ENCODE results near the gene CHADL.
A peak's percentile ranks its signal among the peaks of the same experiment; 100 is the strongest.

GRCh38 chr22:41285441-41285819 is 44.7 kb upstream of the CHADL start:
- TF ChIP-seq RFX5 (IDR thresholded peaks at IDR 0.05; ENCODE audit: low read length) (no peak), CTCF (IDR thresholded peaks at IDR 0.05) (no peak), RAD21 (IDR thresholded peaks at IDR 0.05; ENCODE audit: low read length) (no peak), NFIC (IDR thresholded peaks at IDR 0.05; ENCODE audit: borderline replicate concordance) (no peak), REST (IDR thresholded peaks at IDR 0.05; ENCODE audit: low read depth, low read length) (no peak), FOXJ3 (CRISPR knock-in tag; IDR thresholded peaks at IDR 0.05) (no peak), EP300 (IDR thresholded peaks at IDR 0.05; ENCODE audit: borderline replicate concordance in 1 of 2, low read depth in 1 of 2, low read length in 1 of 2) (no peak), TAF1 (IDR thresholded peaks at IDR 0.05; ENCODE audit: borderline replicate concordance, low read depth, low read length) (no peak)
- TF ChIP-seq, protein P1, sequence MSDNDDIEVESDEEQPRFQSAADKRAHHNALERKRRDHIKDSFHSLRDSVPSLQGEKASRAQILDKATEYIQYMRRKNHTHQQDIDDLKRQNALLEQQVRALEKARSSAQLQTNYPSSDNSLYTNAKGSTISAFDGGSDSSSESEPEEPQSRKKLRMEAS (IDR thresholded peaks at IDR 0.05; ENCODE audit: low read depth): 0 out of 2 replicates have a peak, but pooled peaks have one; percentile 36
- TF ChIP-seq, protein P2, sequence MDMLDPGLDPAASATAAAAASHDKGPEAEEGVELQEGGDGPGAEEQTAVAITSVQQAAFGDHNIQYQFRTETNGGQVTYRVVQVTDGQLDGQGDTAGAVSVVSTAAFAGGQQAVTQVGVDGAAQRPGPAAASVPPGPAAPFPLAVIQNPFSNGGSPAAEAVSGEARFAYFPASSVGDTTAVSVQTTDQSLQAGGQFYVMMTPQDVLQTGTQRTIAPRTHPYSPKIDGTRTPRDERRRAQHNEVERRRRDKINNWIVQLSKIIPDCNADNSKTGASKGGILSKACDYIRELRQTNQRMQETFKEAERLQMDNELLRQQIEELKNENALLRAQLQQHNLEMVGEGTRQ (IDR thresholded peaks at IDR 0.05; ENCODE audit: borderline replicate concordance, low read depth, low read length): no peak

Measured in SK-N-SH (cell line).